Nephron progenitor cell (in vitro differentiated cells): Measurements from ENCODE around the gene KCNK3.

ENCODE experiments used
- DNase-seq: peaks from one replicate; pipeline ENCODE4 v3.0.0; 2021
- H3K27ac Mint-ChIP-seq: 2 replicates; pipeline ENCODE4 v1.8.0; 2021; ENCODE audit warnings: mild to moderate bottlenecking, moderate library complexity, mixed read lengths
- H3K27me3 Mint-ChIP-seq: 2 replicates; pipeline ENCODE4 v1.8.0; 2021; ENCODE audit warnings: mild to moderate bottlenecking, low read depth, mixed read lengths; ENCODE audit not compliant: poor library complexity
- H3K36me3 Mint-ChIP-seq: 2 replicates; pipeline ENCODE4 v1.8.0; 2021; ENCODE audit warnings: low read depth, mixed read lengths
- H3K4me1 Mint-ChIP-seq: 2 replicates; pipeline ENCODE4 v1.8.0; 2021; ENCODE audit warnings: mixed read lengths
- H3K4me3 Mint-ChIP-seq: 2 replicates; pipeline ENCODE4 v1.8.0; 2021; ENCODE audit warnings: mild to moderate bottlenecking, moderate library complexity, mixed read lengths
- H3K9me3 Mint-ChIP-seq: 2 replicates; pipeline ENCODE4 v1.8.0; 2021; ENCODE audit warnings: mild to moderate bottlenecking, moderate library complexity, mixed read lengths
- TF ChIP-seq, protein P1 (sequence below): fragments of 200-600 bp; sonication (generic); IDR thresholded peaks from 2 replicates; pipeline ENCODE4 v1.5.0; 2021; ENCODE audit warnings: antibody characterized with exemption

The KCNK3 gene

DNA sequence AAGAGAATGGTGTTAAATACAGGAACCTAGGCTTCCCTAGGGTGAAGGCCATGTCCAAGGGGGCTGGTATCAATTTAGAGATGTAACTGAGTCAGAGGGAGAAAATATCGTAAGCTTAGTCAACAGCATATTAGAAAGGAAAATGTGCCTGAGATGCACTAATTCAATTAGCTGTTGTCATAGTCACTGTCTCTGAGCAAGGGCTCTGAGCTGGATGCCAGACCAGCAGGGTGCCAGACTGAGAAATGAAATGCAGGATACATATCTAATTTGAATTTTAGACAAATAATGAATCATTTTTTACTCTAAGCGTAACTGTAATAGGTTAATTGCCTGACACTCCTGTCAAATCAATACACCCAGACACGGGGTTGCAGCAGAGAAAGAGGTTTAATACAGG, 60.1 kb downstream of the KCNK3 start:
- H3K4me3 Mint-ChIP-seq = no peak overlapping the region
- no peak for DNase-seq
- peaks cover 50% of the 10 kb centered on the region for H3K4me1 Mint-ChIP-seq
- H3K9me3 Mint-ChIP-seq = peaks cover 13% of the 10 kb centered on the region
- TF ChIP-seq, protein P1, sequence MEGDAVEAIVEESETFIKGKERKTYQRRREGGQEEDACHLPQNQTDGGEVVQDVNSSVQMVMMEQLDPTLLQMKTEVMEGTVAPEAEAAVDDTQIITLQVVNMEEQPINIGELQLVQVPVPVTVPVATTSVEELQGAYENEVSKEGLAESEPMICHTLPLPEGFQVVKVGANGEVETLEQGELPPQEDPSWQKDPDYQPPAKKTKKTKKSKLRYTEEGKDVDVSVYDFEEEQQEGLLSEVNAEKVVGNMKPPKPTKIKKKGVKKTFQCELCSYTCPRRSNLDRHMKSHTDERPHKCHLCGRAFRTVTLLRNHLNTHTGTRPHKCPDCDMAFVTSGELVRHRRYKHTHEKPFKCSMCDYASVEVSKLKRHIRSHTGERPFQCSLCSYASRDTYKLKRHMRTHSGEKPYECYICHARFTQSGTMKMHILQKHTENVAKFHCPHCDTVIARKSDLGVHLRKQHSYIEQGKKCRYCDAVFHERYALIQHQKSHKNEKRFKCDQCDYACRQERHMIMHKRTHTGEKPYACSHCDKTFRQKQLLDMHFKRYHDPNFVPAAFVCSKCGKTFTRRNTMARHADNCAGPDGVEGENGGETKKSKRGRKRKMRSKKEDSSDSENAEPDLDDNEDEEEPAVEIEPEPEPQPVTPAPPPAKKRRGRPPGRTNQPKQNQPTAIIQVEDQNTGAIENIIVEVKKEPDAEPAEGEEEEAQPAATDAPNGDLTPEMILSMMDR = no peak
- no peak overlapping the region for H3K27ac Mint-ChIP-seq
- H3K36me3 Mint-ChIP-seq = peaks cover 5% of the 10 kb centered on the region
- H3K27me3 Mint-ChIP-seq = no peaks in the 10 kb centered on the region

DNA sequence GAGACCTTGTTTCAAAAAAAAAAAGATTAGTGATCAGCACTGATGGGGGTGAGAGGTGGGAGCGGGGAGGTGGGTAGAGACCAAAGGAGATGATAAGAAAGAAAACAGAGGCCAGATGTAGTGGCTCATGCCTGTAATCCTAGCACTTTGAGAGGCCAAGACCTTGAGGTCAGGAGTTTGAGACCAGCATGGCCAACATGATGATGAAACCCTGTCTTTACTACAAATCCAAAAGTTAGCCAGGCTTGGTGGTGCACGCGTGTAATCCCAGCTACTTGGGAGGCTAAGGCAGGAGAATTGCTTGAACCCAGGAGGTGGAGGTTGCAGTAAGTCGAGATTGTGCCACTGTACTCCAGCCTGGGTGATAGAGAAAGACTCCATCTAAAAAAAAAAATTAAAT, 62.0 kb downstream of the KCNK3 start:
- Mint-ChIP-seq H3K36me3 (peaks cover 5% of the 10 kb centered on the region), H3K27me3 (no peaks in the 10 kb centered on the region), H3K27ac (no peak overlapping the region), H3K4me1 (peaks cover 60% of the 10 kb centered on the region), H3K4me3 (no peak overlapping the region), H3K9me3 (peaks cover 13% of the 10 kb centered on the region)
- TF ChIP-seq, protein P1 = no peak
- no peak for DNase-seq

DNA sequence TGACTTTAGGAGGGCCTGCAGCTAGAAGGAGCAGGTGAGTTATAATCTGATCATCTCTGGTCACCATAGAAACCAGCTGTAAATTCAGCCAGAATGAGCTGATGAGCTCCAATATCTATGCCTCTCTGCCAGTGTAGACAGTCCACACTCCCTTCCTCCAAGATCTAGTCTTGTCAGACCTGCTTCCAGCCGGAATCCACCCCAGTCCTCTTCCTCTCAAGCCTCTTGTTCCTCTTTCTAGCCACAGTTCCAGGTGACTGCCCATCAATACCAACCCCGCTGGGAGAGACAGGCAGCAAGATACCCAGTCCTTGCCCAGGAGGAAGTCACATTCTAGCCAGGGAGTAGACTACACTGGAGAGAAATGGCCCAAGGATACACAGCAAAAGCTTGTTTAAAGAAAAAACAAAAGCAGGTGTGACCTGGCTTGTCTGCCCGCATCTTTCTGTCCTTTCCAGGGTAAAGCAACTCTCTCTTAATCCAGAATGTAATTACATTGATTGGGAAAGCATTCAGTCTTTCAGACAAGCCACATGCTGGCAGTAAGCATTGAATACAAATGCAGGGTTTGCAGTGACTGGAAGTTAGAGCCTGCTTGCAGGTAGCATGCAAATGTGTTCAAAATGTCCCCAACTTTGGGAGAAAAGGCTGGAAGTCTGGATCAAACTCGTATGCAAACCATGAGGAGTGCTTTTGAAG, 62.6 kb downstream of the KCNK3 start:
- H3K4me3 Mint-ChIP-seq = no peak overlapping the region
- H3K4me1 Mint-ChIP-seq = peaks cover 57% of the 10 kb centered on the region
- TF ChIP-seq, protein P1 = no peak
- H3K9me3 Mint-ChIP-seq = peaks cover 13% of the 10 kb centered on the region
- H3K27ac Mint-ChIP-seq = no peak overlapping the region
- no peaks in the 10 kb centered on the region for H3K27me3 Mint-ChIP-seq
- DNase-seq = no peak
- peaks cover 5% of the 10 kb centered on the region for H3K36me3 Mint-ChIP-seq

DNA sequence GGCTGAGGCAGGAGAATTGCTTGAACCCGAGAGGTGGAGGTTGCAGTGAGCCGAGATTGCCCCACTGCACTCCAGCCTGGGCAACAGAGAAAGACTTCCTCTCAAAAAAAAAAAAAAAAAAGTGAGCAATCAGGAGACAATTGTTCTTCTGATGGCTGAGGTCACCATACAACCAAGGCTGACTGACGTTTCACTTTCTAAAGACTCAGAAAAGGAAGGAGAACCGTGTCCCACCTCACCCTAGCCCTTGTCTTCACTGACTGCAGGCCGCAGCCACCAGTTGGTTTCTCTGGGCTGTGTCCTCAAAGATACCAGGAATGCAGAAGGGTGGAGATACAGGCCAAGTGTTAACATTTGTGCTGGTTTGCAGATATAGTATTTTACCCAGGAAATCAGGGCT, 63.8 kb downstream of the KCNK3 start:
- Mint-ChIP-seq H3K4me3 (no peak overlapping the region), H3K27me3 (no peaks in the 10 kb centered on the region), H3K36me3 (peaks cover 2% of the 10 kb centered on the region), H3K4me1 (peaks cover 51% of the 10 kb centered on the region), H3K27ac (no peak overlapping the region), H3K9me3 (peaks cover 9% of the 10 kb centered on the region)
- no peak for DNase-seq
- TF ChIP-seq, protein P1 = no peak

DNA sequence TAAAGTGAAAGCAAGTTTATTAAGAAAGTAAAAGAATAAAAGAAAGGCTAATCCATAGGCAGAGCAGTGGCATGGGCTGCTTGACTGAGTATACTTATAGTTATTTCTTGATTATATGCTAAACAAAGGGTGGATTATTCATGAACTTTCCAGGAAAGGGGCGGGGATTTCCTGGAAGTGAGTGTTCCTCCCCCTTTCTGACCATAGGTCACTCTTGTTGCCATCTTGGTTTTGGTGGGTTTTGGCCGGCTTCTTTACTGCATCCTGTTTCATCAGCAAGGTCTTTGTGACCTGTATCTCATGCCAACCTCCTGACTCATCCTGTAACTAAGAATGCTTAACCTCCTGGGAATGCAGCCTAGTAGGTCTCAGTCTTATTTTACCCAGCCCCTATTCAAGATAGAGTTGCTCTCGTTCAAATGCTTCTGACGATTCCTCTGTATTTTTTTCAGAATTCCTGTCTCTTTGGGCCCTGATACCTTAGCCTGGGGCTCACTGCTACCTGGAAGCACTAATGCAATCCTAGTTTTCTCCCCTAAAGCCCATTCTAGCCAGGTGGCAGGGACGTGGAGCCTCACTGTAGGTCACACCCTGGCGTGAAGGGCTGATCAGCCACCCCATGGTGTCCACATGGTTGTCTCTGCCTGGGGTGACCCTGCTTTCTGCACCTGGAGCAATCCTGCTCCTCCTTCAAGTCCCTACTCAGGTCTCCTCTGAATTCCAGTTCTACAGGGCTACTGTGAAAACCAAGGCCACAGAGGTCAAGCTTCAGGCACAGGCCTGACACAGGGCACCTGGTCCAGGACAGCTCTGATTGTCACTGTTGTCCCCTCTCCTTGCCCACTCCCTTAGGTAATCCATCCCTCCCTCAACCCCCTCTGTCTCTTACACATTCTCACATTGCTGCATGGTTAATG, 65.6 kb downstream of the KCNK3 start:
- peak overlapping the region; percentile 70 for H3K27ac Mint-ChIP-seq

More for the DNA sequence above, 65.6 kb downstream of the KCNK3 start:
- Mint-ChIP-seq H3K27me3 (no peaks in the 10 kb centered on the region), H3K4me1 (peaks cover 41% of the 10 kb centered on the region), H3K9me3 (no peaks in the 10 kb centered on the region), H3K4me3 (peak overlapping the region; percentile 18), H3K36me3 (no peaks in the 10 kb centered on the region)
- TF ChIP-seq, protein P1 = no peak
- no peak for DNase-seq
